T-helper 2 cell treated with Interferon-gamma antibody and Interleukin-4, amounts not matched to agents 100 ng/mL and 5 ng/mL, for 36 hours (primary cell): ENCODE results near the gene CACNA1D. TPM values are rescaled to one million over a fixed set of nuclear protein-coding genes. Genes with fewer than 3 reads are reported as not detected.

ENCODE experiments used
- total RNA-seq: library from RNA; stranded (reverse); gene quantifications from 2 replicates; pipeline ENCODE4 v1.2.3, GENCODE V29; 2022

The CACNA1D gene
- total RNA-seq, 1 donor from 2014 or later = 4.5 TPM

Other genes starting within 250 kb of the CACNA1D start
- gene TKT, start 238.6 kb upstream of the CACNA1D start, total RNA-seq = 260 and 273 TPM in 2 replicates
- 30.7 and 31.7 TPM in 2 replicates for gene DCP1A, start 147.1 kb upstream of the CACNA1D start, total RNA-seq